Measurements from ENCODE around the gene AGER.

The AGER gene

GRCh38 chr6:32154514-32155161, 29.4 kb downstream of the AGER start (continued):
- peak; percentile 82 for TF ChIP-seq ZNF423 (tag by site-specific recombination; IDR thresholded peaks at IDR 0.05)
- TF ChIP-seq ZNF2 (tag by site-specific recombination; IDR thresholded peaks at IDR 0.05): 0 out of 2 replicates have a peak, but pooled peaks have one; percentile 16
- no peak for TF ChIP-seq YY2 (tag by site-specific recombination; IDR thresholded peaks at IDR 0.05)
- peak; percentile 38; the same call in 1 of the 2 replicates for TF ChIP-seq HIC1 (tag by site-specific recombination; IDR thresholded peaks at IDR 0.05)
- 0 out of 2 replicates have a peak, but pooled peaks have one; percentile 40 for TF ChIP-seq KLF17 (tag by site-specific recombination; IDR thresholded peaks at IDR 0.05)
- 0 out of 2 replicates have a peak, but pooled peaks have one; percentile 2 for TF ChIP-seq WT1 (tag by site-specific recombination; IDR thresholded peaks at IDR 0.05)
- no peak for TF ChIP-seq ZSCAN23 (tag by site-specific recombination; IDR thresholded peaks at IDR 0.05)
- 0 out of 2 replicates have a peak, but pooled peaks have one; percentile 15 for TF ChIP-seq HOXC10 (CRISPR knock-in tag; IDR thresholded peaks at IDR 0.05)
- TF ChIP-seq ZSCAN30 (tag by site-specific recombination; IDR thresholded peaks at IDR 0.05): 0 out of 2 replicates have a peak, but pooled peaks have one; percentile 23
- 0 out of 2 replicates have a peak, but pooled peaks have one; percentile 3 for TF ChIP-seq EGR2 (tag by site-specific recombination; IDR thresholded peaks at IDR 0.05; ENCODE audit: low read depth)
- TF ChIP-seq ZNF654 (tag by site-specific recombination; IDR thresholded peaks at IDR 0.05; ENCODE audit: low read depth): peak; percentile 56
- TF ChIP-seq ZNF791 (tag by site-specific recombination; IDR thresholded peaks at IDR 0.05): no peak
- peak; percentile 71 for TF ChIP-seq ZBTB8A (tag by site-specific recombination; IDR thresholded peaks at IDR 0.05)
- peak; percentile 91 for TF ChIP-seq SCRT2 (tag by site-specific recombination; IDR thresholded peaks at IDR 0.05)
- peak; percentile 86 for TF ChIP-seq ZNF449 (tag by site-specific recombination; IDR thresholded peaks at IDR 0.05)

- Histone ChIP-seq H3K4me3 (ENCODE audit: low read depth, low read length) (peak within 1 kb of the TSS; percentile 66), H3K9me3 (ENCODE audit: control insufficient read depth, insufficient read depth, low read depth, low read length) (no peaks in the 10 kb centered on the region), H3K27ac (ENCODE audit: extremely low read depth, low read depth, low read length) (peak within 1 kb of the TSS; percentile 80), H3K4me1 (ENCODE audit: control insufficient read depth, insufficient read depth, low read length) (peaks cover 7% of the 10 kb centered on the region; the same call in 1 of the 2 replicates), H3K36me3 (ENCODE audit: control insufficient read depth in 2 of 2, insufficient read depth in 1 of 2, low read length in 2 of 2) (peaks cover 22 to 37% of the 10 kb centered on the region in 2 experiments)
- CTCF ChIA-PET: interaction anchor here (0.6 to 1.3 kb wide), 8 partner anchors 15 to 1223 kb away, joined by 3 to 21 read pairs (median 6); partner anchors contain the start of genes ATF6B and FKBPL
- POLR2A ChIA-PET: interaction anchor here (0.6 to 3.4 kb wide), 14 partner anchors 9 to 817 kb away, joined by 3 to 38 read pairs (median 6); partner anchors contain the start of genes AGPAT1, ATF6B, DDX39B and FKBPL
- TF ChIP-seq ZNF426 (tag by site-specific recombination; IDR thresholded peaks at IDR 0.05): no peak
- no peak for TF ChIP-seq ZNF157 (tag by site-specific recombination; IDR thresholded peaks at IDR 0.05)
- peak; percentile 100 for TF ChIP-seq PRDM10 (tag by site-specific recombination; IDR thresholded peaks at IDR 0.05)
- TF ChIP-seq KLF8 (tag by site-specific recombination; IDR thresholded peaks at IDR 0.05): peak; percentile 74
- peak; percentile 93 for TF ChIP-seq ZNF398 (tag by site-specific recombination; IDR thresholded peaks at IDR 0.05)
- TF ChIP-seq KLF17 (tag by site-specific recombination; IDR thresholded peaks at IDR 0.05): peak; percentile 29
These were observed 30.2 kb downstream of the AGER start, which contains the start of gene PPT2 for GRCh38 chr6:32153564-32154513. Gene PPT2 (plus strand): TSS chr6:32154141. CDS start chr6:32154595, 454 bp downstream.
